ENCODE results near the gene VPS45.

DNA sequence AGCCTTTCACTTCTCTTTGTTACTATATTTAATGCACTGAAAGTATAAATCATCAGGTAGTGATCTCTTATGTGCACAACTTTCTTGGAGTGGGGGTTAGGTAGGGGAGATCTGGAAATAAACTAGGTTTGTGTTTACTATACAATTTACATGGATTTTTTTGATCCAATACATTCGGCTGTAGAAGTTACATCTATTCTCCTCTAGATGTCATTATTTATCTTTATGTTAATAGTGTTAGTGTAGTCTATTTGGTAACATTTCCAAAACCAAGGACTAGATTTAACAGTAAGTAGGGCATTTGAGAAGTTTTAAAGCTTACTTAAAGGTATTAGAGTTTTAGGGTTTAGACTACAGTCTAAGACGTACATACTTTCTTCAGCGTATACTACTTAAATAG is 5.4 kb downstream of the VPS45 start:
- TF ChIP-seq EZH2 (IDR thresholded peaks at IDR 0.05; ENCODE audit: borderline replicate concordance, low read depth, low read length, severe bottlenecking), result no peak
- TF ChIP-seq, protein P1, sequence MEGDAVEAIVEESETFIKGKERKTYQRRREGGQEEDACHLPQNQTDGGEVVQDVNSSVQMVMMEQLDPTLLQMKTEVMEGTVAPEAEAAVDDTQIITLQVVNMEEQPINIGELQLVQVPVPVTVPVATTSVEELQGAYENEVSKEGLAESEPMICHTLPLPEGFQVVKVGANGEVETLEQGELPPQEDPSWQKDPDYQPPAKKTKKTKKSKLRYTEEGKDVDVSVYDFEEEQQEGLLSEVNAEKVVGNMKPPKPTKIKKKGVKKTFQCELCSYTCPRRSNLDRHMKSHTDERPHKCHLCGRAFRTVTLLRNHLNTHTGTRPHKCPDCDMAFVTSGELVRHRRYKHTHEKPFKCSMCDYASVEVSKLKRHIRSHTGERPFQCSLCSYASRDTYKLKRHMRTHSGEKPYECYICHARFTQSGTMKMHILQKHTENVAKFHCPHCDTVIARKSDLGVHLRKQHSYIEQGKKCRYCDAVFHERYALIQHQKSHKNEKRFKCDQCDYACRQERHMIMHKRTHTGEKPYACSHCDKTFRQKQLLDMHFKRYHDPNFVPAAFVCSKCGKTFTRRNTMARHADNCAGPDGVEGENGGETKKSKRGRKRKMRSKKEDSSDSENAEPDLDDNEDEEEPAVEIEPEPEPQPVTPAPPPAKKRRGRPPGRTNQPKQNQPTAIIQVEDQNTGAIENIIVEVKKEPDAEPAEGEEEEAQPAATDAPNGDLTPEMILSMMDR (IDR thresholded peaks at IDR 0.05; ENCODE audit: borderline replicate concordance, extremely low read depth, low read length, poor library complexity, severe bottlenecking), result peak; percentile 70
